ENCODE results near the gene HOXA13. TPM values are rescaled to one million over a fixed set of nuclear protein-coding genes. Genes with fewer than 3 reads are reported as not detected.
A peak's percentile ranks its signal among the peaks of the same experiment; 100 is the strongest.

HOXA13 gene
- total RNA-seq, 1 experiment from 2014 or later = 12.1 TPM

DNA sequence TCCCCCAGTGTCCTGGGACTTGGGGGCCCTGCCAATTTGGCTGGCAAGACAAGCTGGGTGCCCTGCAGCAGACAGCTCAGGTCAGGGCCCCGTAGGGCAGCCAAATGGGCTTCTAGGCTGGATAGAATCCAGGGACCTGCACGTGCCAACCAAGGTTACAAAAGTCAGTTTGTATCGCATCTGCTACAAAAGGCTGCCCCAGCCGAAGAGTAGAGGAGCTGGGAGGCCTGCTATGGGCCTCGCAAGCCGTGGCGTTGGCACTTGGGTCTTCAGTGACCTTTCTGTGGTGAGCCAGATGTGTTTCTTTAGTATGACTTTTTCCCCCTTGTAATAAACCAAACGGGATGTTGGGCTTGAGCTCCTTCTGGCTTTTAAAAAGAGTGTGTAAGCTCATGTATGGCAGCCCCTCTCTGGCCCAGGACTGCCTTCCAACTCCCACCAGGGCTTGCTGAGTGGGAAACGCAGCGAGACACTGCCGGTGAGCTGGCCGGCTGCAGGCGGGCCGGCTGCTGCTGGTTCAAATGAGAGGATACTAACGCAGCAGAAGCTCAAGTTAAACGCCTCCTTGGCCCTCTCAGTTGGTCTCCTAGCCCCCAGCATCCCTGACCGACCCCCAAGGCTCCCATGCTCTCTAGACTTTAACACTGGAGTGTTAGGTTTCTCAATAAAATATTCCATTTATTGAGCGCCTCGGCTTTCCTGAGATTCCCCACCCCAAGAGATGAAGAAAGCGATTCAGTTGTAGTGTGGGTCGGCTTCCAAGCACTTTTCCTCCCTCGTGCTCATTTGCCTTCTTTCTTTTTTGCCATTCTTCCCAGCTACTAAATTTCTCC lies 22.7 kb downstream of the HOXA13 start:
- no peaks in the 10 kb centered on the region for H3K9me3 ChIP-seq (ENCODE audit: low read length)
- peak overlapping the region; percentile 84 for H3K4me3 ChIP-seq (ENCODE audit: low read length)
- intact Hi-C loops (cut with micrococcal nuclease) = loop anchor here (1.0 kb wide), 1 partner anchor 9 kb away; no protein-coding TSS in a partner anchor
- POLR2A ChIA-PET (ENCODE audit: unreplicated experiment) = interaction anchor here (0.5 to 0.9 kb wide), 6 partner anchors 8 to 1022 kb away, joined by 3 to 7 read pairs (median 4); partner anchors contain the start of gene HOXA11
- DNase-seq (no peak), ATAC-seq (no peak)
- TF ChIP-seq, protein P1, sequence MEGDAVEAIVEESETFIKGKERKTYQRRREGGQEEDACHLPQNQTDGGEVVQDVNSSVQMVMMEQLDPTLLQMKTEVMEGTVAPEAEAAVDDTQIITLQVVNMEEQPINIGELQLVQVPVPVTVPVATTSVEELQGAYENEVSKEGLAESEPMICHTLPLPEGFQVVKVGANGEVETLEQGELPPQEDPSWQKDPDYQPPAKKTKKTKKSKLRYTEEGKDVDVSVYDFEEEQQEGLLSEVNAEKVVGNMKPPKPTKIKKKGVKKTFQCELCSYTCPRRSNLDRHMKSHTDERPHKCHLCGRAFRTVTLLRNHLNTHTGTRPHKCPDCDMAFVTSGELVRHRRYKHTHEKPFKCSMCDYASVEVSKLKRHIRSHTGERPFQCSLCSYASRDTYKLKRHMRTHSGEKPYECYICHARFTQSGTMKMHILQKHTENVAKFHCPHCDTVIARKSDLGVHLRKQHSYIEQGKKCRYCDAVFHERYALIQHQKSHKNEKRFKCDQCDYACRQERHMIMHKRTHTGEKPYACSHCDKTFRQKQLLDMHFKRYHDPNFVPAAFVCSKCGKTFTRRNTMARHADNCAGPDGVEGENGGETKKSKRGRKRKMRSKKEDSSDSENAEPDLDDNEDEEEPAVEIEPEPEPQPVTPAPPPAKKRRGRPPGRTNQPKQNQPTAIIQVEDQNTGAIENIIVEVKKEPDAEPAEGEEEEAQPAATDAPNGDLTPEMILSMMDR (conservative IDR thresholded peaks at IDR 0.05; ENCODE audit: low read depth, low read length) = no peak
- TF ChIP-seq EZH2phosphoT487 (IDR thresholded peaks at IDR 0.05; ENCODE audit: borderline replicate concordance, low read length) (no peak), EZH2 (IDR thresholded peaks at IDR 0.05; ENCODE audit: low read length, unreplicated experiment) (no peak)
- no peaks in the 10 kb centered on the region for H3K9me2 ChIP-seq (replicated peaks; ENCODE audit: low read length)
- H3K27ac ChIP-seq (ENCODE audit: low read length) = peak overlapping the region; percentile 97
- no peaks in the 10 kb centered on the region for H3F3A ChIP-seq (ENCODE audit: low read length, unreplicated experiment)
- H3K4me2 ChIP-seq (ENCODE audit: low read length) = peak overlapping the region; percentile 93
- no peak overlapping the region for H2AFZ ChIP-seq (ENCODE audit: low read length)
- peaks cover 38% of the 10 kb centered on the region for H3K4me1 ChIP-seq (ENCODE audit: insufficient read depth, low read length)
- no TSS peak for BruUV-seq (replicated peaks)
- H4K20me1 ChIP-seq (ENCODE audit: low read length) = no peaks in the 10 kb centered on the region
- no peaks in the 10 kb centered on the region for H3K36me3 ChIP-seq (ENCODE audit: low read depth, low read length)
- no peaks in the 10 kb centered on the region for H3K27me3 ChIP-seq (ENCODE audit: low read length)
- H3K9ac ChIP-seq (ENCODE audit: low read length) = peak overlapping the region; percentile 90
- CTCF ChIA-PET = no interaction called here
- H3K79me2 ChIP-seq (ENCODE audit: low read length) = peaks cover 99% of the 10 kb centered on the region

DNA sequence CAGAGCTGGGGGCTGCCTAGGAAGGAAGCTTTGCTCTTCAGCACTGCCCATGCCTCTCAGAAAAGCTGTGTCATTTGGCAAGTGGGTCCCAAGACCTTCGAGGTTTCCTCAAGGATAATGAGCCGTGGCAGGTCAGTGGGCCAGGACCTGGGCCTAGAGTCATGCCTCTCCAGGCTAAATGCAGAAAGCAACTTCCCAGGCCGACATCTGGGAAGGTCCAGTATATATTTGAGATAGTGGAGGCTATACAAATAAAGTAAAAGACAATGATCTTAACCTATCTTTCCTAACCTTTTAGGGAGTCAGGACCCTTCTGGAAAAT lies 23.4 kb downstream of the HOXA13 start:
- Histone ChIP-seq H3K4me1 (ENCODE audit: insufficient read depth, low read length) (peaks cover 32% of the 10 kb centered on the region), H3K27me3 (ENCODE audit: low read length) (no peaks in the 10 kb centered on the region), H3K9me2 (replicated peaks; ENCODE audit: low read length) (no peaks in the 10 kb centered on the region), H3K9ac (ENCODE audit: low read length) (peak overlapping the region; percentile 90), H2AFZ (ENCODE audit: low read length) (no peak overlapping the region), H3K4me2 (ENCODE audit: low read length) (peak overlapping the region; percentile 93), H3K9me3 (ENCODE audit: low read length) (no peaks in the 10 kb centered on the region), H3K79me2 (ENCODE audit: low read length) (peaks cover 99% of the 10 kb centered on the region), H4K20me1 (ENCODE audit: low read length) (no peaks in the 10 kb centered on the region), H3K27ac (ENCODE audit: low read length) (peak overlapping the region; percentile 97), H3K4me3 (ENCODE audit: low read length) (peak overlapping the region; percentile 84), H3F3A (ENCODE audit: low read length, unreplicated experiment) (no peaks in the 10 kb centered on the region), H3K36me3 (ENCODE audit: low read depth, low read length) (no peaks in the 10 kb centered on the region)
- TF ChIP-seq EZH2phosphoT487 (IDR thresholded peaks at IDR 0.05; ENCODE audit: borderline replicate concordance, low read length) (no peak), EZH2 (IDR thresholded peaks at IDR 0.05; ENCODE audit: low read length, unreplicated experiment) (no peak)
- TF ChIP-seq, protein P1 (conservative IDR thresholded peaks at IDR 0.05; ENCODE audit: low read depth, low read length) = no peak
- ATAC-seq (no peak), DNase-seq (no peak)
- no TSS peak for BruUV-seq (replicated peaks)
- POLR2A ChIA-PET (ENCODE audit: unreplicated experiment) = interaction anchor here (0.6 to 0.9 kb wide), 5 partner anchors 8 to 1021 kb away, joined by 3 to 7 read pairs (median 4); partner anchors contain the start of gene HOXA11
- intact Hi-C loops (cut with micrococcal nuclease) = loop anchor here (1.0 kb wide), 1 partner anchor 10 kb away; no protein-coding TSS in a partner anchor
- CTCF ChIA-PET = no interaction called here

All from PC-3 (cell line).